ENCODE measurements around the gene RFFL.
"Not testable (repeated sequence)": the region's sequence is repeated elsewhere in the genome, so short reads cannot be mapped to it uniquely, and the experiment has no call there.

Gene RFFL

DNA sequence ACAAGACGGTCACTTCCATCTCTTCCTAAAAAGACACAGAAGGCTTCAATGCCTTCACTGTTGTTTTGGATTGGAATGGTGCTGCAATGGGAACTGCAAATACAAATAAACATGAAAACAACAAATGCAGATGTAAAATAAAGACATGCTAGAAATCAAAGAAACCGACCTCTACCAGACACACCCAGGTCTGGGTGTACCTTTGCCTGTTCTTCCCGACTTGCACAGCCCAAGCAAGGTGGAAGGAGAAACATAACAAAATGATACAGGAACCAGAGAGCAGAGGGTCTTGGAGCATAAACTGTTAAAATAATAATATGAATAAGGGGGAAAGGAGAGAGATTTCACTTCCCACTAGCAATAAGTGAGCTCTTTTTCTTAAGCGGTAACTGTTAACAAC lies 17.3 kb downstream of the RFFL start:
- DNase-seq, result no peak

DNA sequence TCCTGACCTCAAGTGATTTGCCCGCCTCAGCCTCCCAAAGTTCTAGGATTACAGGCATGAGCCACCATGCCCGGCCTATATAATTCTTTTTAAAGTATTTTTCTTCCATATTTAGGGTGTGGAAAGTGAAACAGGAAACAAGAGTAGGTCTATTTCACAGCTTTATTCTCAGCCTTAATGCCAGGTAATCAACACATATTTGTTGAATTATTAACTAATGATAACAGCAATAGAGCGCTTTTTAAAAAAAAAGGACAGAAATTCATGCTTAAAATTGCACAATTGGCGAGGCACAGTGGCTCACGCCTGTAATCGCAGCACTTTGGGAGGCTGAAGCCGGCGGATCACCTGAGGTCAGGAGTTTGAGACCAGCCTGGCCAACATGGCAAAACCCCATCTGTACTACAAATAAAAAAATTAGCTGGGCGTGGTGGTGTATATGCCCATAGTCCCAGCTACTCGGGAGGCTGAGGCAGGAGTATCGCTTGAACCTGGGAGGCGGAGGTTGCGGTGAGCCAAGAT lies 18.0 kb downstream of the RFFL start:
- DNase-seq, result not testable (repeated sequence)

DNA sequence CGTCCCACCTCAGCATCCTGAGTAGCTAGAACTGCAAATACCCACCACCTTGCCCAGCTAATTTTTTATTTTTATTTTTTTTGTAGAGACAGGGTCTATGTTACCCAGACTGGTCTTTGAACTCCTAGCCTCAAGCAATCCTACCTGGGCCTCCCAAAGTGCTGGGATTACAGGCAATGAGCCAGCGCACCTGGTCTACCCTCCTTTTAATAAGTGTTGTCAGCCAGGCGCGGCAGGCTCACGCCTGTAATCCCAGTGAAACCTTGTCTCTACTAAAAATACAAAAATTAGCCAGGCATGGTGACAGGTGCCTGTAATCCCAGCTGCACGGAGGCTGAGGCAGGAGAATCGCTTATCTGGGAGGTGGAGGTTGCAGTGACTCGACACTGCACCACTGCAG lies 19.3 kb downstream of the RFFL start:
- DNase-seq, result no peak

DNA sequence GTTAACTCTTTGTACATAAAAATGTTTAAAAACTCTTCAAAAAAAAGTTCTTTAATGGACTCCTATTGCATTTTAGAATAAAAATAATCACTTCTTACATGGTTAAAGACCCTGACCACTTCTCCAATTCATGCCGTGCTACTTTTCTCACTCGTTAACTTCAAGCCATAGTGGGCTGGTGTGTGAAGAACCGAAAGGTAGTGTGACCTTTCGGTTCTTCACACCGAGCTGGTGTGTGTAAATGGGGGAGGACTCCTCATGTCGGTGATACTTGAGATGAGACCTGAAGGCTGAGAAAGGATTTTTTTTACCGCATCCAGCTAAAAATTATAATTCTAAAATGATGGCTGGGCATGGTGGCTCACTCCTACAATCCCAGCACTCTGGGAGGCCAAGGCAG lies 22.1 kb downstream of the RFFL start:
- DNase-seq, result no peak

DNA sequence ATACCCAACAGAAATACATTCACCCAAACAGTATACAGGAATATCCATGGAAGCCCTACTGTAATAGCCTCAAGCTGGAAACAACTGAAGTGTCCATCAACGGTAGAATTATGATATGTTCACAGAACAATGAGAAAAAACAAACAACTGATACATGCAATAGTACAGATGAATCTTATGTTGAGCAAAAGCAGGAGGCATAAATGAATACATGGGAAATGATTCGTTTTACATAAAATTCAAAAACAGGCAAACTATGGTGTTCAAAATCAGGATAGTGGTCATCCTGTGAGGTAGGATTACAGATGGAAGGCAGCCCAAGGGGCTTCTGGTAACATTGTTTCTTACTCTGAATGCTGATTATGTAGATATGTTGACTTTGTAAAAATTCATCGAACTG lies 25.1 kb downstream of the RFFL start:
- DNase-seq, result no peak

DNA sequence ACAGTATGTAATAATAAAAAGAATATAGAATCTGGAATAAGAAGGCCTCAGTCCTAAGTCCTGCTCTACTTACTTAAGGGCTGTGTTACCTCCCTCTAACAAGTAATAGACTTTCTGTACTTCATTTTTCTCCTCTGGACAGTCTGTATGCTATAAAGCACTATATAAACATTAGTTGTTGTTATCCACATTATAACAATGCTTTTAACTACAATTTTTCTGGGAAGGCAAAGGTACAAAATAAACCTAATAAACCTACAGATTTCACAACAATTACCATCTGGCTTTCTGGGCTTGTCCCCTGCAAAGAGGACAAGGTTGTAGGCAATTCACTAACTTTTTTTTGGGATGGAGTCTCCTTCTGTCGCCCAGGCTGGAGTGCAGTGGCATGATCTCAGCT lies 32.7 kb downstream of the RFFL start:
- DNase-seq, result no peak

DNA sequence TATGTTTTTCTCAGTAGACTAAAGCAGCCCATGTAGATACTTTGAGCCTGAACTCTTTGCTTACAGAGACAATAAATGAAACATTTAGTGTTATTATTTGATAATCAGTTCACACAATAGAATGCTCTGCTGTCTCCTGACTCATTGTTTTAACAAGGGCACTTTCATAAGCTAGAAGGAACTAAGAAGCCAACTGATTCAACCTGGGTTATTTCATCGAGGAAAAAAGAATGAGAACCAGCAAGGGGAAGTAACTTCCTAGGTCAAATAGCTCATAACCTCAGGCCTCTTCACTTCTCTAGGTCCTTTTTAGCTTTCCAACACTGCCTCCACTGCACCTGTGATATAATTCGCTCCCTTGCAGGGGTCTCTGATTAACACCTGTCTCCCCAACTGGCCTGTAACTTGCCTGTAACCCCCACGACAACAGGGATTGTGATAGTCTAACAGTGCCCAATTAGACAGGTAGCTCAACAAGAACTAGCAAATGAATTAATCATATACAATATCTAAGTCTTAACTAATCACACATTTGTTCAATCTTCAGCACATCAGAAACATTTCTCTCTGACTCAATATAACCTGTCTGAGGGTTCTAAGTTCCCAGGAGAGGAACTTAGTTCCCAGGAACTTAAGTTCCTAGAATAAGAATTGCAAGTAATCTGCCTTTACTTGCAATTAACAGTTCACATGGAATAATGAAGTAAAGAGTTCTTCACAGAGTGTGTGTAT lies 34.8 kb downstream of the RFFL start:
- DNase-seq, result no peak

DNA sequence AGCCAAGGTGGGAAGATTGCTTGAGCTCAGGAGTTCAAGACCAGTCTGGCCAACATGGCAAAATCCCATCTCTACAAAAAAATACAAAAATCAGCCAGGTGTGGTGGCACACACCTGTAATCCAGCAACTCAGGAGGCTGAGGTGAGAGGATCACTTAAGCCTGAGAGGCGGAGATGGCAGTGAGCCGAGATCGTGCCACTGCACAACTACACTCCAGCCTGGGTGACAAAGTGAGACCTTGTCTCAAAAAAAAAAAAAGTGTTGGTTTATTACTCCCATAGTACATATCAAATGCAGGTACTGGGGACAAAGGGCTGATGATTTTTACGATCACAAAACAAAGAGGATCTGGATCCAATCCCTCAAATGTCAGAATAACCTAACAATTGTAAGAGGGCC lies 35.4 kb downstream of the RFFL start:
- not testable (repeated sequence) for DNase-seq

DNA sequence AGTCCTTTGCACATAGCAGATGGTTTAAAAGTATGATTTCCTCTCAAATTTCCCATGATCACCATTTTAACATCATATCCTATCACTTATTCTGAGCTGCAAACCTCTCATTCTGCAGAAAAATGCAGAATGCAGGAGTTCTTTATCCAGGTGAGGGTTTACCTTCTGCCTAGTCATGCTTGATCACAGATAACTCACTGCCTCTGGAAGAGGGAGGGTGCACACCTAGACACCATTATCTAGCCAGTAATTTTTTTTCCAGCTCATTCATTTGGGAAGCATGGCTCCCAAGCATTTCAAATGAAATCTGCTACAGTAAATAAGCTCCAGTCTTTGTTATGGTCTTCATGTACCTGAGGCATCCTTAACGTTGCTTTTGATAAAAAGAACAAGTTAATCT lies 38.0 kb downstream of the RFFL start:
- DNase-seq, result no peak

DNA sequence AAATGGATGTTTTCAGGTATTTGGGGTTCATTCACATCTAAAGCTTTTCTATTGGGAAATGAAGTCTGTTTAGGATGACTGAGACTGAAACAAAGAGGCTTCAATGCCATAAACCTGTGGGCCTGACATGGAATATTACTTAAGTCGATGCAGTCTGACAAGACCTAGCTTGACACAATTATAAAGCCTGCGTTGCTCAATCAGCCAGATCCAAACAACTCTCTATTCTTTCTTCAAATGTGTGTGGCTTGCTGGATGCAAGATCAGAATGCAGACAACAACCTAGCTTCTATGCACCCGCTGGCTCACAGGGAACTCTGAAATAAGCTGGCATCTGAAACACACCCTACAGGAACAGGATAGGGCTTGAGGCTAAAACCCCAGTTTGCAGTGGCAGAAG lies 40.0 kb downstream of the RFFL start:
- no peak for DNase-seq

DNA sequence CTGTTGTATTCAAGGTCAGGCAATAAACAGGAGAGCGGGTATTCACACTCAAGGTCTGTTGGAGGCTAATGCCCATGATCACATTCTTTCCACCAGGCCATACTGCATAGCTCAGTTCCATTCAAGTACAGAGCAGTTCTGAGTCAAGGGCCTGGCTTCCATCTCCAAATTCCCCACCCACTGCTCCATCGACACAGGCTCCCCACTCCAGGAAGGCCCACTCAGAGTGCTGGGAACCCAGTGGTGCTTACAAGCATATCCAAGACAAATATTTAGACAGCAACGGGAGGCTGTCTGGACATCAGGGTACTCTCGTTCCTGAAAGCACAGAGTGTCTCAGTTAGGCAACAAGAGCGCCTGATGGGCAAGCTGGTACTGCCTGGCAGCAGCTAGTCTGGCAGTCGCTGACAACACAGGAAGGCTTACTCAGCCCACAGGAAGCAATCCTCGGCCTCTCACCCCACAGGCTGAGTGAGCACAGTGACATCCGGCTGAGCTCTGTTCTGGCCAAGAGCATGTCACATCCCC lies 40.9 kb downstream of the RFFL start:
- DNase-seq, result peak; percentile 78

DNA sequence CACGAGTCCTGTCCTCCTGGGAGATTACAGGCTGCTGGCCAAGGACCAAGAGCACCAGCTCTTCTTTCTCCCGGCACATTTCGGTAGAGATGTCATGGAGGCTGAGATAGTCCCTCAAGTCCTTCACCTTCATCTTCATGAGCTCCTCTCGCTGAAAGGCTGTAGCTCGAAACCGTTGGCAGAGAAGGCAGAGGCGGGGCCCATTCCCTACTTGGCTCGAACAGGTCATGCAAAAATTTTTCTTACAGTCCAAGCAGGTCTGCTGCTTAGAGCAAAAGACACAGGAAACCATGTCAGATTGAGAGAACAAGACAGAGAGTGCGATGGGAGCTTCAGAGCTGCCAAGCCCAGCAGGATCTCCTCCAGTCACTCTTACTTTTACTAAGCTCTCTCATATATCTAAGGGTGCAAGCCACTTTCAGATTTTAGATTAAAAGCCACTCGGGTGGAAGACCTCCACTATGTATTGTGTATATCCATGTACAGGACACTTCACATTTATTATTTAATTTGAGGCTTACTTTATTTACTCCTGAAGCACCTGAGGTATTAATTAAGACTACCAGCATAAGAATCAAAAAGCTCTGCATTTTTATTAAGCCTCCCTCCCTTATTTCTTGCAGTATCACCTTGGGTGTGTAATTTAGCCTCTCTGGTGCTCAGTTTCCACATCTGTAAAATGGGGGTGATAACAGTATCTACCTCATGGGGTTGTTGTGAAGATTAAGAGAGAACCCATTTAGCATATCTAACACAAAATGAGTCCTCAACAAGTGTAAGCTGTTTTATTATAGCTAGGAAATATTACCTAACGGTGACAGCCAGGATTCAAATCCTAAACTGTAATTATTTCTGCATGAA lies 41.8 kb downstream of the RFFL start:
- DNase-seq, result no peak

DNA sequence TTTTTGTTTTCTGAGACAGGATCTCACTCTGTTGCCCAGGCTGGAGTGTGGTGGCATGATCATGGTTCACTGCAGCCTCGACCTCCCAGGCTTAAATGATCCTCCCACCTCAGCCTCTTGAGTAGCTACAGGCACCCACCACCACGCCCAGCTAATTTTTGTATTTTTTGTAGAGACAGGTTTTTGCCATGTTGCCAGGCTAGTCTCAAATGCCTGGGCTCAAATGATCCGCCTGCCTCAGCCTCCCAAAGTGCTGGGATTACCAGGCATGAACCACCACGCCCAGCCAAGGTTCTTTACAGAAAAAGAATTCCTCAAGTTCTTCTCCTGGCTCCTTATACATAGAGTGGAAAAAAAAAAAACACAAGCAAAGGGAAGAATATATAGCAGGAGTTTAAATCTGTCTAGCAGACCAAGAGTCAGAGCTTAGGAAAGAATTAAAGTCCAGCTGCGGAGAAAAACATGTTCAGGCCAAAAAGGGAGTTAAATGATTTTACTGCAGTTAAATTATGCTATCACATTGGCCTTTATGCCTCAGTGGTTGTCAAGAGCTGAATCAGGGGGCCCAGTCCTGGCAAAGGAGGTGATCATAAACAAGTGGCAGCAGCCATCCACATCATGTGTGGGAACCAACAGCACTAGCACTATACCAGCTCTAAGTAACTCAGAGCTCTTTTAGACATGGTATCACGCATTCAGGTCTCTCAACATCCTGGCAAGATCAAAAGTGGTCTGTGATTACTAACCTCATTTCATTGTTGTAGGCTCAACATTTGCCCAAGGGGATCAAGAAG lies 43.9 kb downstream of the RFFL start:
- DNase-seq, result no peak

DNA sequence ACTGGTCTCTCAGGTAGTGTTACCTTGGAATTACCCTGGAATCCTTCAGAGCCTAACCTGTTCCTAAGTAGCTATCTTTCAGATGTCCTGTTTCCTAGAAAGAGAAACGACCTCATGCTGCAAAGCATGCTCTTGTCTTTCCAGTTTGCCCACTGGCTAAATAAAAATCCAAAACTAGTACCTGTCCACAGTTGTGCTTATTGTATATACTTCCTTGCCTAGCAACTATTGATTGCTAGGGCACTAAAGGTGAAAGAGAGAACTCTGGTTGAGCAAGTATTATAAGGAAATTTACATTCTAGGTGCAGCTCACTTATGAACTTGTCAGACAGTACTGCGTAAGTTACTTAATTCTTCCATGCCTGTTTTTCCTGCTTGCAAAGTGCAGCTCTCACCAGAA lies 44.7 kb downstream of the RFFL start:
- DNase-seq, result no peak

DNA sequence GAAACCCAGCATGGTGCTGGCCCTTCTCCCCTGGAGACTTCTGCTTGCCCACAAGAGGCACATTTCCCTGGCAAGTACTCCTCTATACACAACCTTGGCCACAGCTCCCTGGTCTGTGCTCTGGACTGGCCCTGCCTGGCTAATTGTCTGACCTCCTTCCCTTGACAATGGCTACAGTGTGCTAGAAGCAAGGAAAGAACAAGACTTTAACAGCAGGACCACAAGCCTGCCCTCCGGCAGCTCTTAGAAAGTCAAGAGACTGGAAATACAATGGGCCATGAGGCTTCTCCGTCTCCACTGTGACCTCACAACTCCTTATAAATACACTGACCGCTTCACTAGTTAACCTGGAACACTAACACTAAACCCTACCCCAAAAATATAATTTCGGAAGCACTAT lies 46.5 kb downstream of the RFFL start:
- DNase-seq, result no peak

DNA sequence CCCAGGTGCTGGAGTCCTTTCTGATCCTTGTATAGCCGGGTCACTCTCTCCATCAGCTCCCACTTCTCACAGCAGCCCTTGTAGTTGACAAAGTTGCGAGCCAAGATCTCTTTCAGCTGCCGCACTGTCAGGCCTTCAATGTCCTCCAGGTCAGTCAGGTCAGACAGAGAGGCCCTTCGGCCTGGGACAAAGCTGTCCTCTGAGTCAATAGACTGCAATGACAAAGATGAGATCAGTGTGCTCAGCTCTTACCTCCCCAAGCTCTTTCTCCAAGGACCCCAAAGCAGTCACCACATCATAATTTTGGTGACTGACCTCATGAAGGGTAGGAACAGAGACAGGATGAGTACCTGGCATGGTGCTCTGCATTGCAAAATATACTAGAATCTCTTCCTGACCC lies 47.1 kb downstream of the RFFL start:
- no peak for DNase-seq

DNA sequence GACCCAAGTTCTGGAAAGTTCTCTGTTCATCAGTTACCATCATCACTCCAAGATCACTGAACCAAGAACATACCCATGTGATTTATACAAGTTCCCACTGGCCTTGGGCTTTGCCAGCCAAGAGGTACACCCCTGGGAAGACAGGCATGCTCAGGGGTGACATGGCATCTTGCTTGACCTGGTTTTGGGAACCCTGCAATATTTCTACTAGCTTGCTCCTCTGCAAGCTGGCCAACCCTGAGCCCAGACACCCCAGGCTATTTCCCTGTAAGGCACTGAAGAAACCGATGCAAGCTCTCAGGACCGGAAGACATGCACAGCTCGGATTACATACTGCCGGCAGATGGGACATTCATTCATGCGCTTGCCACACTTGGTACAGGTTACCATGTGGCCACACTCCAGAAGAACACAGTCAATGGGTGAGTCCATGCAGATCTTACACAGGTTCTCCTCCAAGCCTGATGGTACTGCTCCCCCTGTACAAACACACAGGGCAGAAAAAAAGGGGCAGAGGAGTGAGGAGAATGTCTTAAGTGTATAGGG lies 51.8 kb downstream of the RFFL start:
- DNase-seq, result no peak

DNA sequence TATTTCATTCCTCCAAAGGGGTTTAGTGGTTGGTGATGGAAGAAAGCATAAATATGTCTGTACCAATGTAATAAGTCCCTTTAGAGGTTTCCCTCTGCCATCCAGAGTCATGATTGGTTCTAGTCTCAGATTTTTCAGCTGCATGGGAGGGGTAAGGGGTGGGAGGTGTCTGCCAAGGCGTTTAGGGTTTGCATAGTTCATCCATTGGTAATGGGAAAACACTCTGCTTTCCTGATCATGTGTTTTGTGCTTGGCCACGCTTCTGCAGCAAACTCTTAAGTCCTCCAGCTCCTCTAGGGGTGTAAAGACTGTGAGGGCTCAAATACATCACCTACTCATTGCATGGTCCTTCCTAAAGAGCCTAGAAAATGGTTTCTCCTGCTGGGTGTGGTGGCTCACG lies 53.4 kb downstream of the RFFL start:
- no peak for DNase-seq

DNA sequence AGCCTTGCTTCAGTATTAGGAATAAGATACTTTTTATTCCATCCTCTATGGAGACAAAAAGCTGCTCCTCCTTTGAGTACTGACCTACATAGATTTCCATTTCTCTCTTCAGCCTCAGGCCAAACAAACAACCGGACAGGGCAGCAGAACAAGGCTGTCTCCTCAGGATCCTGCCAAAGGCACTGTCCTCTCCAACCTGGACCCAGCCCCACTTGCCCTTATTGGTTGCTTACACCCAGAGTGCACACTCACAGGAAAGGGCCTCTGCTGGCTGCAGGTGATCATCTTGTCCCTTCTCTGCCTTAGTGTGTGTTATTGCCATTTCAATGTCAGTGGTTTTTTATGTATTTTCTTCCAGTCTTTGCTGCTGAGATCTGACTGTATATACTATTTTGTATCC lies 56.5 kb downstream of the RFFL start:
- DNase-seq, result no peak

DNA sequence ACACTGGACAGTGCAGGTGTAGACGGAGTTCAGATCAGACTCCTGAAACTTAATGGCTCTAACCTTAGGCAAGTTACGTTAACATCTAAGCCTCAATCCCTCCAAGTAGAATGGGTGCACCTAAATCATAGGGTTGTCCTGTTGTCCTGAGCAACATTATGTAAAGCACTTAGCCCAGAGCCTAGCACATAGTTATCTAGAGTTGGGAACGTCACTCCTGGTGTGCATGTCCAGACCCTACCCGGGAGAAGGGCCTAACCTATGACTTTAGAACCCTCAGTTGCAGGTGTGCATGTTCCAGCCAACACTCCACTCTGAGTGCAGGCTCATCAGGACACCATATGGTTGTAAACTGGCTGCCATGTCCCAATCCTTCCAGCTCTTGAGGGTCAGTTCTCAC lies 57.2 kb downstream of the RFFL start:
- no peak for DNase-seq

DNA sequence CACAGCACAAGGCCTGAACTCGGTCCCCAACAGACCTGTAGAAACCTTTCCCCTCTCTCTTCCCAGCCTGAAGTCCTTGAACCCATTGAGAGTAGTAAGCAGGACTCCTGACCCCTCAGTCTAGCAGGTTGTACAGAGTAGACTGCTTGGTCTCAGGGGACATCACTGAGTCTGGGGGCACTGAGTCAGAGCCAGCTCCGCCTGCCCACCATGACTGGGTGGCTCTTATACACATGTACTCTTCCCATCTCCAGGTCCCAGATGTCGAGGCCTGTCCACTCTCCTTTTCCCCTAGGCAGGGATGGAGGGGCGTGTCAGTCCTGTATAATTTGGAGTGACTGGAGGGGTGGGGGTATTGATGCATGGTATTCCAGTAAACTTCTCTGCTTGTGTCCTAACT lies 59.7 kb downstream of the RFFL start:
- no peak for DNase-seq

DNA sequence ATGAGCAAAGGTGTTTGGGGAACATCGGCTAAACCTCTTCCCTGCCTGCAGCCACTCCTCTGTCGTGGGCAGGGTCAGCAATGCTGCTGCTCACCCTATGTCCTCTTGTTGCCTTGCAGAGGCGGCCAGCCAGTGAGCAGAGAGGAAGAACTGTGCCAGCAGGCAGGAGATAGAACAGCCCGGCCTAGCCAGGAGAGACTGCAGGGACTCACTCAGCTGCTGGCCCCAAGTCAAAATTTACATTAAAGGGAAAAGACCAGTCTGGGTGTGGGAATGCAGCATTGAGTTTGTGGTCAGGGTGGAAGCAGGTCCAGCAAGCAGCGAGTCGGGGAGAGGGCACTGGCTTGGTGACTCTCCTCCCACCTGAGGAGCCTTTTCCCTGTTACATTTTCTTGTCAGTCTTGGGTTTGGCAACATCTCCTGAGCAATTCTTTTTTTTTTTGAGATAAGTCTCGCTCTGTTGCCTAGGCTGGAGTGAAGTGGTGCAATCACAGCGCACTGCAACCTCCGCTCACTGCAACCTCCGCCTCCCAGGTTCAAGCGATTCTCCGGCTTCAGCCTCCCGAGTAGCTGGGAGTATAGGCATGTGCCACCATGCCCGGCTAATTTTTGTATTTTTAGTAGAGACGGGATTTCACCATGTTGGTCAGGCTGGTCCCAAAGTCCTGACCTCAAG lies 60.5 kb downstream of the RFFL start:
- no peak for DNase-seq
